GM23248 (cell line): ENCODE results near the gene DEPP1.

Experiments used
- EZH2 ChIP-seq: fragments of 200-600 bp; sonication (generic); IDR thresholded peaks from 2 replicates; pipeline ENCODE4 v1.6.1; 2018; ENCODE audit warnings: antibody characterized with exemption, mild to moderate bottlenecking; ENCODE audit not compliant: insufficient read depth, poor library complexity, severe bottlenecking
- EZH2phosphoT487 ChIP-seq: fragments of 200-600 bp; sonication (generic); IDR thresholded peaks from 2 replicates; pipeline ENCODE4 v1.6.1; 2018; ENCODE audit warnings: antibody characterized with exemption, moderate library complexity, mild to moderate bottlenecking, low read depth; ENCODE audit not compliant: insufficient read depth

- TF ChIP-seq EZH2 (no peak), EZH2phosphoT487 (no peak)
Observed at GRCh38 chr10:45015590-45015989, 37.0 kb upstream of the DEPP1 start.
